Right atrium auricular region (tissue), 2 donors: ENCODE measurements around the gene MYH14. TPM values are rescaled to one million over a fixed set of nuclear protein-coding genes. Genes with fewer than 3 reads are reported as not detected.

Experiments used
- DNase-seq: peaks from one replicate; pipeline ENCODE4 v3.0.0-alpha.2; 2019; ENCODE audit warnings: low spot score
- H3K27ac ChIP-seq, 2 donors: fragments of 200-600 bp; sonication (generic); 1 replicate in 1 of 2; 2 replicates in 1 of 2; pipeline ENCODE4 v1.5.1; 2016 to 2019
- H3K27me3 ChIP-seq, 2 donors: fragments of 200-600 bp; sonication (generic); one replicate each; pipeline versions ENCODE4 v1.5.1 to v1.6.0; 2017 to 2019
- H3K36me3 ChIP-seq: fragments of 200-600 bp; sonication (generic); one replicate; pipeline ENCODE4 v1.5.1; 2016
- H3K4me1 ChIP-seq, 2 donors: fragments of 200-600 bp; sonication (generic); one replicate each; pipeline versions ENCODE4 v1.5.1 to v1.6.0; 2017 to 2019
- H3K4me3 ChIP-seq, 2 donors: fragments of 200-600 bp; sonication (generic); 1 replicate in 1 of 2; 2 replicates in 1 of 2; pipeline ENCODE4 v1.5.1; 2017 to 2019; ENCODE audit warnings: mild to moderate bottlenecking in 1 of 2, moderate library complexity in 1 of 2
- H3K9me3 ChIP-seq, 2 donors: fragments of 200-600 bp; sonication (generic); one replicate each; pipeline ENCODE4 v1.5.1; 2019
- total RNA-seq, 2 donors: library from RNA; depleted of rRNA; stranded (reverse); fragments of >200 nt; gene quantifications; one replicate each; pipeline ENCODE4 v1.1.0, GENCODE V29; 2016
- TF ChIP-seq, protein P1 (sequence below), 2 donors: fragments of 200-600 bp; sonication (generic); IDR thresholded peaks; one replicate each; pipeline ENCODE4 v1.5.1; 2019; ENCODE audit warnings: antibody characterized with exemption in 2 of 2

MYH14 gene
- total RNA-seq, 2 donors from 2014 or later, result 40.9 to 44.5 TPM

DNA sequence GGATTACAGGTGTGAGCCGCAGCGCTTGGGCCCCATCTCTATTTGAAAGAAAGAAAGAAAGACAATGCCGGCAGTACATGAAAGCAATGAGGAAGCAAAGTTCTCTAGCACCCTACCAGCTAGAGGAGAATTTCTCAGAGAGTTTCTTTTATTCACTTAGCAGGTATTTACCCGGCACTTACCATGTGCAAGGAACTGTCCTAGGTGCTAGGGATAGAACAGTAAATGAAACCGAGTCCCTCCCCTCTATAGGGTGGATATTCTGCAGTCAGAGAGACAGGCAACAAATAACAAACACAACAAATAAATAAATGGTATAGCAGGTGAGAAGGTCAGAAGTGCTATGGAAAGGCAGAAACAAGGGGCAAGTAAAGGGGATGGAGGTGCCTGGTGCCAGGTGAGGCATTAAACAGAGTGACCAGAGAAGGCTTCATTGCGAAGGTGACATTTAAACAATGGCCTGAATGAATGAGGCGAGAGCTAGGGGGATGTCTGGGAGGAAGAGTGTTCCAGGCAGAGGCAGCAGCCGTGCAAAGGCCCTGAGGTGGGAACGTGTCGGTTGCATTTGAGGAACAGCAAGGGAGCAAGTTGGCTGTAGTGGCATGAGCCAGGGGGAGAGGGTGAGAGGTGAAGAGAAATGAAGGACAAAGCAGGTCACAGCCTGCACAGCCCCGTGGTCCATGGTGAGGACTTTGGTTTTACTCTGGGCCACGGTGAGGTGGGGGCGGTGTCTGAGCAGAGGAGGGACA is 10.8 kb upstream of the MYH14 start:
- TF ChIP-seq, protein P1, sequence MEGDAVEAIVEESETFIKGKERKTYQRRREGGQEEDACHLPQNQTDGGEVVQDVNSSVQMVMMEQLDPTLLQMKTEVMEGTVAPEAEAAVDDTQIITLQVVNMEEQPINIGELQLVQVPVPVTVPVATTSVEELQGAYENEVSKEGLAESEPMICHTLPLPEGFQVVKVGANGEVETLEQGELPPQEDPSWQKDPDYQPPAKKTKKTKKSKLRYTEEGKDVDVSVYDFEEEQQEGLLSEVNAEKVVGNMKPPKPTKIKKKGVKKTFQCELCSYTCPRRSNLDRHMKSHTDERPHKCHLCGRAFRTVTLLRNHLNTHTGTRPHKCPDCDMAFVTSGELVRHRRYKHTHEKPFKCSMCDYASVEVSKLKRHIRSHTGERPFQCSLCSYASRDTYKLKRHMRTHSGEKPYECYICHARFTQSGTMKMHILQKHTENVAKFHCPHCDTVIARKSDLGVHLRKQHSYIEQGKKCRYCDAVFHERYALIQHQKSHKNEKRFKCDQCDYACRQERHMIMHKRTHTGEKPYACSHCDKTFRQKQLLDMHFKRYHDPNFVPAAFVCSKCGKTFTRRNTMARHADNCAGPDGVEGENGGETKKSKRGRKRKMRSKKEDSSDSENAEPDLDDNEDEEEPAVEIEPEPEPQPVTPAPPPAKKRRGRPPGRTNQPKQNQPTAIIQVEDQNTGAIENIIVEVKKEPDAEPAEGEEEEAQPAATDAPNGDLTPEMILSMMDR (IDR thresholded peaks at IDR 0.05), result no peak
- Histone ChIP-seq H3K9me3 (no peaks in the 10 kb centered on the region), H3K4me1 (peaks cover 0 to 6% of the 10 kb centered on the region in 2 donors), H3K27me3 (no peaks in the 10 kb centered on the region), H3K27ac (no peak overlapping the region), H3K4me3 (no peak overlapping the region), H3K36me3 (no peaks in the 10 kb centered on the region)
- no peak for DNase-seq

- no peak overlapping the region for H3K4me3 ChIP-seq
- no peaks in the 10 kb centered on the region for H3K36me3 ChIP-seq
- no peaks in the 10 kb centered on the region for H3K27me3 ChIP-seq
- TF ChIP-seq, protein P1 (IDR thresholded peaks at IDR 0.05), result no peak
- no peaks in the 10 kb centered on the region for H3K9me3 ChIP-seq
- no peak for DNase-seq
- H3K27ac ChIP-seq, result no peak overlapping the region
- H3K4me1 ChIP-seq, result peaks cover 0 to 25% of the 10 kb centered on the region in 2 donors
Measured at GRCh38 chr19:50195224-50195623, 8.2 kb upstream of the MYH14 start.

DNA sequence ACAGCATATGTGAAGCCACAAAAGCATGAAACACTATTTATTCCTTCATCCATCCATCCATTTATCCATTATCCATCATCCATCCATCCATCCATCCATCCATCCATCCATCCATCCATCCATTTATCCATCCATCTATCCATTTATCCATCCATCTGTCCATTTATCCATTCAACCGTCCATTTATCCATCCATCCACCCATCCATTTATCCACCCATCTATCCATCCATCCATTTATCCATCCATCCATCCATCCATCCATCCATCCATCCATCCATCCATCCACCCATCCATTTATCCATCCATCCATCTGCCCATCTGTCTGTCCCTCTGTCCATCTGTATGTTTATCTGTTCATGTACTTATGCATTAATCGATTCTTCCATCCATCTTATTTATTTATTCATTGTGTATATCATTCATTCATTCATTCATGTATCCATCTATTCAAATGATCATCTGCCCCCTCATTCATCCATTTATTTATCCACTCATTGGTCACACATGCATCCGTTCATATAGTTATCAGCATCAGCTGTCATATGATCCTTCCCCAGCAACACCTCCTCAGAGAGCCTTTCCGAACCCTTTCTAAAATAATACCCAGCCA is 7.0 kb upstream of the MYH14 start:
- no peaks in the 10 kb centered on the region for H3K9me3 ChIP-seq
- TF ChIP-seq, protein P1 (IDR thresholded peaks at IDR 0.05), result no peak
- H3K36me3 ChIP-seq, result no peaks in the 10 kb centered on the region
- H3K27me3 ChIP-seq, result no peaks in the 10 kb centered on the region
- no peak overlapping the region for H3K27ac ChIP-seq
- DNase-seq, result no peak
- no peak overlapping the region for H3K4me3 ChIP-seq
- H3K4me1 ChIP-seq, result peaks cover 0 to 23% of the 10 kb centered on the region in 2 donors

DNA sequence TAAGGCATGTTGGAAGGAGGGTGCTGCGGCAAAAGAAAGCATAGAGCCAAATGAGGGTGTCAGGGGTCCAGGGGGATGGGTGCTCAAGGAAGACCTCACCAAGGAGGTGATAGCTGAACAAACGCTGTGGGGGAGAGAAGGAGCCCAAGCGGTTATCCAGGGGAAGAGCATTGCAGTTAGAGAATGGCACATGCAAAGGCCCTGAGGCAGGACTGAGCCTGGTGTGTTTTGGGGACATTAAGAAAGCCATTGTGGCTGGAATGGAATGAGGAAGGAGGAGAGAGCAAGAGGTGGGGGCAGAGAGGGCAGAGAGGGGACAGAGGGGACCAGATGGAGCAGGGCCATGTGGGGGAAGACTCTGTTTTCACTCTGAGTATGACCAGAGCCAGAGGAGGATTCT is 6.1 kb upstream of the MYH14 start:
- Histone ChIP-seq H3K9me3 (no peaks in the 10 kb centered on the region), H3K36me3 (no peaks in the 10 kb centered on the region), H3K4me3 (no peak overlapping the region), H3K27ac (no peak overlapping the region), H3K4me1 (peaks cover 0 to 19% of the 10 kb centered on the region in 2 donors), H3K27me3 (no peaks in the 10 kb centered on the region)
- no peak for DNase-seq
- TF ChIP-seq, protein P1 (IDR thresholded peaks at IDR 0.05), result no peak

GRCh38 chr19:50198431-50199258 is 4.8 kb upstream of the MYH14 start:
- H3K4me3 ChIP-seq, result no peak overlapping the region
- peaks cover 0 to 28% of the 10 kb centered on the region in 2 donors for H3K4me1 ChIP-seq
- TF ChIP-seq, protein P1 (IDR thresholded peaks at IDR 0.05), result no peak
- no peak for DNase-seq
- no peaks in the 10 kb centered on the region for H3K36me3 ChIP-seq
- H3K27ac ChIP-seq, result peak overlapping the region; percentile 78 to 85
- no peaks in the 10 kb centered on the region for H3K9me3 ChIP-seq
- no peaks in the 10 kb centered on the region for H3K27me3 ChIP-seq
